Activated CD4-positive, alpha-beta memory T cell treated with anti-CD3 and anti-CD28 coated beads, Interleukin-2, amount 10 ng/mL, durations not matched to agents 7 days and 5 days (primary cell): Measurements from ENCODE around the gene NDEL1. TPM values are rescaled to one million over a fixed set of nuclear protein-coding genes. Genes with fewer than 3 reads are reported as not detected.

Experiments
- CTCF ChIA-PET: fragments of 350-600 bp; sonication (Branson Sonifier 250); formaldehyde crosslinking; loops from one replicate; lab custom pipeline; 2021; ENCODE audit warnings: antibody characterized with exemption, inconsistent platforms; lab: Charles Lee
- POLR2A ChIA-PET: fragments of 350-600 bp; sonication (Branson Sonifier 250); formaldehyde crosslinking; loops from one replicate; lab custom pipeline; 2021; ENCODE audit warnings: antibody characterized with exemption; lab: Charles Lee
- DNase-seq: peaks from one replicate; pipeline ENCODE4 v3.0.0-alpha.2; 2020
- H3K27ac Mint-ChIP-seq: one replicate; pipeline ENCODE4 v1.8.0; 2021; ENCODE audit warnings: mild to moderate bottlenecking, mixed read lengths
- H3K27me3 Mint-ChIP-seq: one replicate; pipeline ENCODE4 v1.8.0; 2021; ENCODE audit warnings: mixed read lengths
- H3K36me3 Mint-ChIP-seq: one replicate; pipeline ENCODE4 v1.8.0; 2021; ENCODE audit warnings: low read depth, mixed read lengths
- H3K4me1 Mint-ChIP-seq: one replicate; pipeline ENCODE4 v1.8.0; 2021; ENCODE audit warnings: mixed read lengths
- H3K4me3 Mint-ChIP-seq: one replicate; pipeline ENCODE4 v1.8.0; 2021; ENCODE audit warnings: mild to moderate bottlenecking, mixed read lengths
- H3K9me3 Mint-ChIP-seq: one replicate; pipeline ENCODE4 v1.8.0; 2021; ENCODE audit warnings: mixed read lengths
- total RNA-seq, 2 experiments: library from RNA; stranded (reverse); gene quantifications; one replicate each; pipeline ENCODE4 v1.2.3, GENCODE V29; 2021

NDEL1 gene
- total RNA-seq, 2 experiments from 2014 or later, result 63.5 to 64.0 TPM

- H3K4me1 Mint-ChIP-seq, result no peaks in the 10 kb centered on the region
- H3K27me3 Mint-ChIP-seq, result no peaks in the 10 kb centered on the region
- DNase-seq, result no peak
- no peak overlapping the region for H3K27ac Mint-ChIP-seq
- ChIA-PET CTCF (no interaction called here), POLR2A (interaction anchor here (0.8 kb wide), 1 partner anchor 14 kb away, joined by 3 read pairs; no protein-coding TSS in a partner anchor)
- H3K9me3 Mint-ChIP-seq, result peaks cover 10% of the 10 kb centered on the region
- H3K36me3 Mint-ChIP-seq, result peaks cover 23% of the 10 kb centered on the region
- H3K4me3 Mint-ChIP-seq, result no peak overlapping the region
Observed at GRCh38 chr17:8488491-8488890, 52.8 kb downstream of the NDEL1 start.

GRCh38 chr17:8488901-8489300, 53.2 kb downstream of the NDEL1 start:
- Mint-ChIP-seq H3K9me3 (peaks cover 7% of the 10 kb centered on the region), H3K4me3 (no peak overlapping the region), H3K4me1 (no peaks in the 10 kb centered on the region), H3K36me3 (peaks cover 20% of the 10 kb centered on the region), H3K27ac (no peak overlapping the region), H3K27me3 (no peaks in the 10 kb centered on the region)
- ChIA-PET POLR2A (no interaction called here), CTCF (no interaction called here)
- no peak for DNase-seq

GRCh38 chr17:8489841-8490240, 54.2 kb downstream of the NDEL1 start:
- CTCF ChIA-PET, result no interaction called here

GRCh38 chr17:8490256-8491023, 54.8 kb downstream of the NDEL1 start:
- H3K27ac Mint-ChIP-seq, result no peak overlapping the region

More at GRCh38 chr17:8489841-8490240, 54.2 kb downstream of the NDEL1 start:
- Mint-ChIP-seq H3K4me1 (no peaks in the 10 kb centered on the region), H3K4me3 (no peak overlapping the region), H3K27me3 (no peaks in the 10 kb centered on the region), H3K27ac (no peak overlapping the region), H3K9me3 (peaks cover 1% of the 10 kb centered on the region), H3K36me3 (peaks cover 15% of the 10 kb centered on the region)
- POLR2A ChIA-PET, result no interaction called here
- DNase-seq, result no peak

GRCh38 chr17:8492121-8492520, 56.4 kb downstream of the NDEL1 start:
- Mint-ChIP-seq H3K27ac (no peak overlapping the region), H3K4me1 (no peaks in the 10 kb centered on the region), H3K36me3 (peaks cover 9% of the 10 kb centered on the region), H3K27me3 (no peaks in the 10 kb centered on the region), H3K9me3 (no peaks in the 10 kb centered on the region), H3K4me3 (no peak overlapping the region)
- DNase-seq, result no peak
- ChIA-PET POLR2A (no interaction called here), CTCF (no interaction called here)

More at GRCh38 chr17:8490256-8491023, 54.8 kb downstream of the NDEL1 start:
- H3K9me3 Mint-ChIP-seq, result no peaks in the 10 kb centered on the region
- no peaks in the 10 kb centered on the region for H3K4me1 Mint-ChIP-seq
- ChIA-PET POLR2A (no interaction called here), CTCF (no interaction called here)
- H3K27me3 Mint-ChIP-seq, result no peaks in the 10 kb centered on the region
- H3K36me3 Mint-ChIP-seq, result peaks cover 13% of the 10 kb centered on the region
- H3K4me3 Mint-ChIP-seq, result no peak overlapping the region
- DNase-seq, result no peak

GRCh38 chr17:8494021-8494420, 58.3 kb downstream of the NDEL1 start:
- Mint-ChIP-seq H3K9me3 (no peaks in the 10 kb centered on the region), H3K4me1 (no peaks in the 10 kb centered on the region), H3K27ac (no peak overlapping the region), H3K36me3 (peaks cover 4% of the 10 kb centered on the region), H3K27me3 (no peaks in the 10 kb centered on the region), H3K4me3 (no peak overlapping the region)
- ChIA-PET CTCF (no interaction called here), POLR2A (no interaction called here)
- no peak for DNase-seq

- DNase-seq, result no peak
- Mint-ChIP-seq H3K27me3 (no peaks in the 10 kb centered on the region), H3K36me3 (peaks cover 4% of the 10 kb centered on the region), H3K27ac (no peak overlapping the region), H3K4me3 (no peak overlapping the region), H3K9me3 (no peaks in the 10 kb centered on the region), H3K4me1 (no peaks in the 10 kb centered on the region)
- ChIA-PET POLR2A (no interaction called here), CTCF (no interaction called here)
Observed at GRCh38 chr17:8494506-8495111, 58.9 kb downstream of the NDEL1 start.

GRCh38 chr17:8496081-8496480, 60.4 kb downstream of the NDEL1 start:
- DNase-seq, result no peak
- H3K36me3 Mint-ChIP-seq, result peaks cover 4% of the 10 kb centered on the region
- H3K9me3 Mint-ChIP-seq, result no peaks in the 10 kb centered on the region
- no peaks in the 10 kb centered on the region for H3K27me3 Mint-ChIP-seq
- ChIA-PET POLR2A (no interaction called here), CTCF (no interaction called here)
- H3K4me1 Mint-ChIP-seq, result no peaks in the 10 kb centered on the region
- no peak overlapping the region for H3K27ac Mint-ChIP-seq
- no peak overlapping the region for H3K4me3 Mint-ChIP-seq

GRCh38 chr17:8499171-8499570, 63.5 kb downstream of the NDEL1 start:
- no peaks in the 10 kb centered on the region for H3K4me1 Mint-ChIP-seq
- no peak overlapping the region for H3K4me3 Mint-ChIP-seq
- no peaks in the 10 kb centered on the region for H3K27me3 Mint-ChIP-seq
- no peak overlapping the region for H3K27ac Mint-ChIP-seq
- POLR2A ChIA-PET, result no interaction called here
- no peak for DNase-seq
- no peaks in the 10 kb centered on the region for H3K9me3 Mint-ChIP-seq
- CTCF ChIA-PET, result no interaction called here
- H3K36me3 Mint-ChIP-seq, result no peaks in the 10 kb centered on the region

- Mint-ChIP-seq H3K9me3 (no peaks in the 10 kb centered on the region), H3K27ac (no peak overlapping the region), H3K4me1 (no peaks in the 10 kb centered on the region), H3K36me3 (no peaks in the 10 kb centered on the region), H3K27me3 (no peaks in the 10 kb centered on the region), H3K4me3 (no peak overlapping the region)
- CTCF ChIA-PET, result no interaction called here
- no peak for DNase-seq
- POLR2A ChIA-PET, result no interaction called here
Observed at GRCh38 chr17:8499614-8500013, 63.9 kb downstream of the NDEL1 start.

- Mint-ChIP-seq H3K4me1 (no peaks in the 10 kb centered on the region), H3K27ac (no peak overlapping the region), H3K27me3 (no peaks in the 10 kb centered on the region), H3K36me3 (no peaks in the 10 kb centered on the region), H3K4me3 (no peak overlapping the region), H3K9me3 (no peaks in the 10 kb centered on the region)
- POLR2A ChIA-PET, result no interaction called here
- DNase-seq, result no peak
- CTCF ChIA-PET, result no interaction called here
Observed at GRCh38 chr17:8500609-8501008, 64.9 kb downstream of the NDEL1 start.

- H3K27ac Mint-ChIP-seq, result no peak overlapping the region
- H3K27me3 Mint-ChIP-seq, result no peaks in the 10 kb centered on the region
- DNase-seq, result no peak
- CTCF ChIA-PET, result no interaction called here
- POLR2A ChIA-PET, result interaction anchor here (1.2 kb wide), 1 partner anchor 14 kb away, joined by 3 read pairs; no protein-coding TSS in a partner anchor
- no peaks in the 10 kb centered on the region for H3K36me3 Mint-ChIP-seq
- H3K4me1 Mint-ChIP-seq, result no peaks in the 10 kb centered on the region
- no peak overlapping the region for H3K4me3 Mint-ChIP-seq
- H3K9me3 Mint-ChIP-seq, result no peaks in the 10 kb centered on the region
Observed at GRCh38 chr17:8502126-8502525, 66.4 kb downstream of the NDEL1 start.

- CTCF ChIA-PET, result no interaction called here
- Mint-ChIP-seq H3K27me3 (no peaks in the 10 kb centered on the region), H3K27ac (no peak overlapping the region), H3K4me1 (no peaks in the 10 kb centered on the region), H3K4me3 (no peak overlapping the region), H3K9me3 (no peaks in the 10 kb centered on the region), H3K36me3 (no peaks in the 10 kb centered on the region)
- no peak for DNase-seq
- POLR2A ChIA-PET, result no interaction called here
Observed at GRCh38 chr17:8503368-8503767, 67.7 kb downstream of the NDEL1 start.

GRCh38 chr17:8503807-8504206, 68.1 kb downstream of the NDEL1 start:
- no peak for DNase-seq
- H3K27ac Mint-ChIP-seq, result no peak overlapping the region
- POLR2A ChIA-PET, result no interaction called here
- H3K27me3 Mint-ChIP-seq, result no peaks in the 10 kb centered on the region
- no peaks in the 10 kb centered on the region for H3K36me3 Mint-ChIP-seq
- H3K9me3 Mint-ChIP-seq, result no peaks in the 10 kb centered on the region
- H3K4me1 Mint-ChIP-seq, result no peaks in the 10 kb centered on the region
- CTCF ChIA-PET, result no interaction called here
- H3K4me3 Mint-ChIP-seq, result no peak overlapping the region
